GM19099 (cell line): ENCODE results near the gene CEP95.
A peak's percentile ranks its signal among the peaks of the same experiment; 100 is the strongest.

Source experiments
- POLR2A ChIP-seq: IDR thresholded peaks from 3 replicates; pipeline ENCODE4 v1.6.1; 2011; ENCODE audit warnings: low read depth; ENCODE audit not compliant: insufficient read length; ENCODE audit errors: extremely low read depth

The CEP95 gene

DNA sequence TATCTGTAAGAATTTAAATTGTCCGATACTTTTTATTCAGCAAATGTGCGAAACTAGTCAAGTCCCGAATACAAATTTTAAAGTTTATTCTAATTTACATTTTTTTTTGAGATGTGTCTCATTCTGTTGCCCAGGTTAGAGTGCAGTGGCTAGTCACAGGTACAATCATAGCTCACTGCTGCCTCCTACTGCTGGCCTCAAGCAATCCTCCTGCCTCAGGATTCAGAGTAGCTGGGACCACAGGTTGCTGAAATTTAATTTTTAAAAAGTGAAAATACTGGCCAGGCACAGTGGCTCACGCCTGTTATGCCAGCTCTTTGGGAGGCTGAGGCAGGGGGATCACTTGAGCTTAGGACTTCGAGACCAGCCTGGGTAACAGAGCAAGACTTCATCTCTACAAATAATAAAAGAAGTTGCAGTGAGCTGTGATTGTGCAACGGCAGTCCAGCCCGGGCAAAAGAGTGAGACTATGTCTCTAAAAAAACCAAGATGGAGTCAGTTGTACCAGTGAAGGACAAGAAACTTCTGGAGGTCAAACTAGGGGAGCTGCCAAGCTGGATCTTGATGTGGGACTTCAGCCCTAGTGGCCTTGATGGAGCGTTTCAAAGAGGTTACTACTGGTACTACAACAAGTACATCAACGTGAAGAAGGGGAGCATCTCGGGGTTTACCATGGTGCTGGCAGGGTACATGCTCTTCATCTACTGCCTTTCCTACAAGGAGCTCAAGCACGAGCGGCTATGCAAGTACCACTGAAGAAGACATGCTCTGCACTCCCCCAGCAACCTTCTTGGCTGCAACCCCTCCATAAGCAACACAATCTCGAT lies 15.5 kb upstream of the CEP95 start:
- TF ChIP-seq POLR2A = no peak

GRCh38 chr17:64491994-64492393 lies 14.8 kb upstream of the CEP95 start:
- no peak for TF ChIP-seq POLR2A

GRCh38 chr17:64492481-64493109 lies 14.2 kb upstream of the CEP95 start:
- no peak for TF ChIP-seq POLR2A

DNA sequence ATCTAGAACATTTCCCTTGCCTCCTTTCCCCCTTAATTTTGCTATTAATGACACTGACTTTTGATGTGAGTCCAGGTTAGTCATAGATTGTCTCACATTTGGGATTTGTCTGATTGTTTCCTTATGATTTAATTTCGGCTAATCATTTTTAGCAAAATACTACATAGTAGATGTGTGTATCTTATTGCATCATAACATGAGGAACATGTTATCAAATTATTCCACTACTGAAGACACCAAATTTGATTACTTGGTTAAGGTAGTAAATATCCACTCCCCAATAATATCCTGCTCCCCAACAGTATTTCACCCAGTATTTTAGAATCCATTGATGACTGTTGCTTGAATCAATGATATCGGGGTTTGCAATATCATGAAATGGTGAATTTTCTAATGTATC lies 12.7 kb upstream of the CEP95 start:
- TF ChIP-seq POLR2A = no peak

GRCh38 chr17:64496348-64496785 lies 10.4 kb upstream of the CEP95 start:
- no peak for TF ChIP-seq POLR2A

- TF ChIP-seq POLR2A = peak; percentile 93
These were observed 9.8 kb upstream of the CEP95 start, which contains the start of gene POLG2 for GRCh38 chr17:64496786-64497564. TSS of gene POLG2 (minus strand) at chr17:64497054. CDS start at chr17:64496968, 86 bp downstream.

DNA sequence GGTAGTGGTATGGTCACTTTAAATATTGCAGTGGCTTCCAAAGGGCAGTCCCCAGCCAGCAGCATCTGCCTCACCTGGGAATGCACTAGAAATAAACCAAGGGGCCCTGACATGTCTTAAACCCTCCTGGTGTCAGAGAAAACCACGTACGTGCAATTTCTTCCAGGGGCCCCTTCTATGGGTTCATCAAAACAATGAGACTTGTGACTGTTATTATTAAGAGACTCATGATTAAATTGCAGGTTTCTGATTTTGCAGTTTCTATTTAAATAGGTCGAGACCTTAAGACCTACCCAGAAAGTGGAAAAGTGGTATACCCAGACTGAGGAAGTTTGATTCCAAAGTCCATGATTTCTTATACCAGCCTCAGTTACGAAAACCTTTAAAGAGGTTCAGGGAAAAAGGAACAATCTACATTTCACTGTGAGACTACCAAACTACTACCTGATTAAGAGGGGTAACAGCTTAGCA lies 9.2 kb upstream of the CEP95 start:
- TF ChIP-seq POLR2A = no peak

DNA sequence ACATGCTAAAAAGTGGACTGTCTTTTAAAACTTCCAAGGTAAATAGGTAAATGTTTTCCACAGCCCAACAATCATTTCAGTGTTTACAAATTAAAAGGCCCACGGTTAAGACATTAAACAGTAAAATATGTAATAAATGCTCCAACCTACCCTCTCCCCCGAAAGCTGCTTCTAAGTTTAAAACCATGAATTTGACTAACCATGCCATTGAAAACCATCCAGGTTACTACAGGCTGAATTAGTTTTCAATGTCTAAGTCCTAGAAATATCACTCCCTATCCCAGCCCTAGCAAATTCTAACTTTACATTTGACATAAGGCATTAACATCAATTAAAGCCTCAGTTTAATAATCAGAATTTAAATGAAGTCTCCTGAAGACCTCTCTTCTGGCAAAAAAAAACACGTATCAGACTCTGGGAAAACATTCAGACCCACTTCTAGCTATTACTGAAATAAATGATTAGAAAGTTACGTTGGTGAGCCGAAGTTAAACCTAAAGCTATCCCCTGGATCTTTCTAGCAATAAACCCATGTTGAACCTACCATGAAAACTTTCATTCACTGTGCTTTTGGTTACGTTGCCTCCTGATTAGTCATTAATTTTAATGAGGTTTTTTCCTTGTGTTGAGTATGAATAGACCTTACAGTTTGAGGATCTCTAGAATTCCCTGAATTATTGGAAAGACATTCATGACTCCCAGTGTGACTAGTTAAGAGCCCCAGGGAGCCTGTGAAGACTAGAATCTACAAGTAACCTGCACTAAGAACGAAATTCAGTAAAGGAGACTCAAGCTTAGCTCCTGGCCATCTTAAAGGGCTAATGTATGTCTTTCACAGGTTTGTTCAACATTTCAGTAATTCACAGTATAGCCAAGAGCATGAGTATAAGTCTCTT lies 8.2 kb upstream of the CEP95 start:
- peak; percentile 20 for TF ChIP-seq POLR2A

- no peak for TF ChIP-seq POLR2A
These were observed 6.8 kb upstream of the CEP95 start for GRCh38 chr17:64499805-64500486.

DNA sequence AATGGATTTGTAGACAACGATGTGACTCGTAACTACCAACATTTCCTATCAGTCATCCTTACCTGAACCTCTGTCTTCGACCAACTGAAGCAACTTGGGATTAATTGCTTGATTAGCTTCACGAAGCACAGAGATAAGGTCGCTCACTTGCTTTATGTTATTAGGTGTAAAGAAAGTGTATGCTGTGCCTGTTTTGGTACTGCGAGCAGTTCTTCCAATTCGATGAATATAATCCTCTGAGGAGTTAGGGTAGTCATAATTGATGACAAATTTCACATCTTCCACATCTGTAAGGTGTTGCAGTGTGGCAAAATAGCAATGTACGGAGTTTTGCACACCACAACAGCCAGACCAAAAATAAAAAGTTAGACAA lies 6.3 kb upstream of the CEP95 start:
- TF ChIP-seq POLR2A = no peak

DNA sequence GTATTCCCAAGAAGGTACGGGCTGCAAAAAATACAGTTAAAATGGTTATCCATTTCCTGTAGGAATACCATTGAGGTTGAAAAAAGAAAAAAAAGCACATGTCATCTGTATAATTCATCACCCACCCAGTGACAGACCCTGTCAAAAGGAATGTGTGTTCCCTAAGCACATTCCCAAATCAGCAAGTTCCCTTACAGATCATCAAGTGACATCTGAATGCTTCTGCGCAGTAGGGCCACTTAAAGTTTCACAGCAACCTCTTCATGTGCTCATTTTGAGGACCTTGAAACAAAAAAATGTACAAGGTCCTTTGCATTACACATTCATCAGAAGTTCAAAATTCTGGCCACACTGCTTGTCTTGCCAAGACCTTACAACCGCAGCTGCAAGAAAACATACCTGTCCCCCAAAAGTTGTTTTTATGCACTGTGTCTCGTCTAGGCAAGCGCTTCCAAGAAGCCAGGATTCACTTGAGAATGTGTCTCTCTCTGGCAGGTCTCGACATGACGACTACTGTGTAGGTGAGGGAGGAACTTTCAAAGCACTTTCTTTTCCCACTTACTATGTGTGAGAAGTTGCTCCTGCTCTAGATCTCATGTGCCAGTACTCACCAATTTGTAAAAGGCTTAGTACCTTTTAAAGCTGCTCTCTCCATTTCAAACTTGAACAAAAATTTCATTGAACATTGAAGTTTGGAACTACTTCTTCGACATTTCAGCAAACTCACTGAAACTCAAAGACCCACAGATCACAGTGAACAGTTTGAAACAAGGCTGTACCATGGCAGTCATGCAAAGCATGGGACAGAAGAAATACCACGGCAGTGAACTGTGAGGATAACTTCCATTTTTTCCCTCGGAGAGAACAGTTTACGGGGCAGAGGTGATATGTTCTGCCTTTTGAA lies 5.7 kb upstream of the CEP95 start:
- peak; percentile 13 for TF ChIP-seq POLR2A

- TF ChIP-seq POLR2A = no peak
These were observed 4.8 kb upstream of the CEP95 start for GRCh38 chr17:64502021-64502420.

GRCh38 chr17:64502809-64503208 lies 4.0 kb upstream of the CEP95 start:
- TF ChIP-seq POLR2A = no peak
